Parathyroid adenoma (tissue), 2 donors: ENCODE data around the gene SMOC2.

Experiments
- H2AFZ ChIP-seq: fragments of 300-600 bp; sonication (generic); one replicate; pipeline ENCODE4 v1.7.0; 2017; ENCODE audit warnings: antibody characterized with exemption, mild to moderate bottlenecking
- H3K27ac ChIP-seq: fragments of 300-600 bp; sonication (generic); one replicate; pipeline ENCODE4 v1.7.0; 2017
- H3K27me3 ChIP-seq: fragments of 300-600 bp; sonication (generic); one replicate; pipeline ENCODE4 v1.7.0; 2017; ENCODE audit warnings: low read length; ENCODE audit not compliant: control insufficient read depth, insufficient read depth
- H3K36me3 ChIP-seq: fragments of 300-600 bp; sonication (generic); one replicate; pipeline ENCODE4 v1.7.0; 2017; ENCODE audit warnings: low read length; ENCODE audit not compliant: control insufficient read depth, insufficient read depth
- H3K4me1 ChIP-seq: fragments of 300-600 bp; sonication (generic); one replicate; pipeline ENCODE4 v1.7.0; 2017; ENCODE audit warnings: control low read depth
- H3K4me2 ChIP-seq: fragments of 300-600 bp; sonication (generic); one replicate; pipeline ENCODE4 v1.7.0; 2017; ENCODE audit warnings: low read length
- H3K4me3 ChIP-seq: fragments of 300-600 bp; sonication (generic); one replicate; pipeline ENCODE4 v1.7.0; 2017; ENCODE audit warnings: low read depth, low read length
- H3K79me2 ChIP-seq: fragments of 300-600 bp; sonication (generic); one replicate; pipeline ENCODE4 v1.7.0; 2017; ENCODE audit warnings: control low read depth
- H3K9ac ChIP-seq: fragments of 300-600 bp; sonication (generic); one replicate; pipeline ENCODE4 v1.7.0; 2017; ENCODE audit warnings: mild to moderate bottlenecking
- H3K9me3 ChIP-seq: fragments of 300-600 bp; sonication (generic); one replicate; pipeline ENCODE4 v1.7.0; 2017; ENCODE audit warnings: low read length; ENCODE audit not compliant: control insufficient read depth
- CTCF ChIP-seq: fragments of 300-600 bp; sonication (generic); IDR thresholded peaks from one replicate; pipeline ENCODE4 v1.7.0; 2017; ENCODE audit warnings: antibody characterized with exemption, mild to moderate bottlenecking
- donor health status: primary hyperparathyroidism.

Gene SMOC2

GRCh38 chr6:168479421-168479820 is 38.4 kb downstream of the SMOC2 start:
- Histone ChIP-seq H3K27me3 (no peaks in the 10 kb centered on the region), H3K79me2 (no peaks in the 10 kb centered on the region), H3K9me3 (no peaks in the 10 kb centered on the region), H3K4me2 (no peak overlapping the region), H3K4me1 (no peaks in the 10 kb centered on the region), H2AFZ (no peak overlapping the region), H3K4me3 (no peak overlapping the region), H3K36me3 (no peaks in the 10 kb centered on the region), H3K27ac (no peak overlapping the region), H3K9ac (no peak overlapping the region)
- no peak for TF ChIP-seq CTCF

GRCh38 chr6:168480481-168480880 is 39.5 kb downstream of the SMOC2 start:
- H2AFZ ChIP-seq, result no peak overlapping the region
- H3K4me2 ChIP-seq, result no peak overlapping the region
- no peak for TF ChIP-seq CTCF
- no peaks in the 10 kb centered on the region for H3K79me2 ChIP-seq
- no peak overlapping the region for H3K27ac ChIP-seq
- no peak overlapping the region for H3K4me3 ChIP-seq
- H3K9ac ChIP-seq, result no peak overlapping the region
- no peaks in the 10 kb centered on the region for H3K4me1 ChIP-seq
- H3K9me3 ChIP-seq, result no peaks in the 10 kb centered on the region
- H3K27me3 ChIP-seq, result no peaks in the 10 kb centered on the region
- H3K36me3 ChIP-seq, result no peaks in the 10 kb centered on the region

- no peak for TF ChIP-seq CTCF
- H3K79me2 ChIP-seq, result no peaks in the 10 kb centered on the region
- no peak overlapping the region for H3K4me3 ChIP-seq
These were observed 44.8 kb downstream of the SMOC2 start for GRCh38 chr6:168485818-168486217.

GRCh38 chr6:168490757-168491156 is 49.8 kb downstream of the SMOC2 start:
- H3K9me3 ChIP-seq, result no peaks in the 10 kb centered on the region
- no peak for TF ChIP-seq CTCF
- no peaks in the 10 kb centered on the region for H3K4me1 ChIP-seq
- H3K27ac ChIP-seq, result no peak overlapping the region
- no peaks in the 10 kb centered on the region for H3K36me3 ChIP-seq
- no peaks in the 10 kb centered on the region for H3K79me2 ChIP-seq
- no peak overlapping the region for H2AFZ ChIP-seq
- no peak overlapping the region for H3K4me2 ChIP-seq
- H3K9ac ChIP-seq, result no peak overlapping the region
- no peak overlapping the region for H3K4me3 ChIP-seq
- H3K27me3 ChIP-seq, result no peaks in the 10 kb centered on the region

More at GRCh38 chr6:168485818-168486217, 44.8 kb downstream of the SMOC2 start:
- no peak overlapping the region for H2AFZ ChIP-seq
- no peak overlapping the region for H3K9ac ChIP-seq
- no peak overlapping the region for H3K4me2 ChIP-seq
- H3K4me1 ChIP-seq, result no peaks in the 10 kb centered on the region
- no peak overlapping the region for H3K27ac ChIP-seq
- H3K27me3 ChIP-seq, result no peaks in the 10 kb centered on the region
- no peaks in the 10 kb centered on the region for H3K36me3 ChIP-seq
- no peaks in the 10 kb centered on the region for H3K9me3 ChIP-seq

- no peak overlapping the region for H3K4me3 ChIP-seq
- no peaks in the 10 kb centered on the region for H3K27me3 ChIP-seq
- no peak overlapping the region for H3K4me2 ChIP-seq
- no peak for TF ChIP-seq CTCF
- H3K9me3 ChIP-seq, result no peaks in the 10 kb centered on the region
- no peak overlapping the region for H3K9ac ChIP-seq
- H3K27ac ChIP-seq, result no peak overlapping the region
- no peaks in the 10 kb centered on the region for H3K79me2 ChIP-seq
- H2AFZ ChIP-seq, result no peak overlapping the region
- no peaks in the 10 kb centered on the region for H3K4me1 ChIP-seq
- H3K36me3 ChIP-seq, result no peaks in the 10 kb centered on the region
These were observed 53.0 kb downstream of the SMOC2 start for GRCh38 chr6:168493976-168494375.
